DMS153 treated with DMSO at 0.1 percent for 48 hours (cell line): ENCODE data around the gene UBE2E2.

ENCODE experiments used
- DNase-seq: peaks from one replicate; lab custom pipeline; 2025; ENCODE audit not compliant: unreplicated experiment; lab: John Stamatoyannopoulos, UW

Gene UBE2E2

DNA sequence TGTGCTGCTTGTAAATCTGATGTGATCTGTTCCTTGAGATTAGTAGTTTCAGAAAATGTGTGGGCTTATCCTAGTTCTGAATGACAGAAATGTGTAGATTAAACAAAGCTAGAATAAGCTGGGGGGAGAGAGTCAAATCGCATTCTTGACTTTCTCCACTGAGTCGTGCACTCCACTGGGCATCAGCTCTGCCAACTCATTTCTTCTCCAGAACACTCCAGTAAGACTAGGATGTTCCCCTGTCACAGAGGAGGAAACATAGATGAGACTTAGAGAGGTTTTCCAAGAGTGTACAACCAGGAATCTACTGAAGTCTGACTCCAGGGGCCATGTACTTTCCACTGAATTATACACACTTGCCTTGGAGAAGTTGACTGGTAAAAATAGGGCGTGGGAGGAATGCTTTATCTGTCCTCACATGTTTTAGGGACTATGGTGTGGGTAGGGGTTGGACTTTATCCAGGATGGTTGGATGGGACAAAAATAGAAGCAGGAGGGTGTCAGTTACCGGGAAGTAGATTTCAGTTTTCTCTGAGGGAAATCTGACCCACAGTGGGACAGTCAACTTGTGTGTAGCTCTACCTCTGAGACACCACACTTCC lies 298.2 kb downstream of the UBE2E2 start:
- DNase-seq: no peak

DNA sequence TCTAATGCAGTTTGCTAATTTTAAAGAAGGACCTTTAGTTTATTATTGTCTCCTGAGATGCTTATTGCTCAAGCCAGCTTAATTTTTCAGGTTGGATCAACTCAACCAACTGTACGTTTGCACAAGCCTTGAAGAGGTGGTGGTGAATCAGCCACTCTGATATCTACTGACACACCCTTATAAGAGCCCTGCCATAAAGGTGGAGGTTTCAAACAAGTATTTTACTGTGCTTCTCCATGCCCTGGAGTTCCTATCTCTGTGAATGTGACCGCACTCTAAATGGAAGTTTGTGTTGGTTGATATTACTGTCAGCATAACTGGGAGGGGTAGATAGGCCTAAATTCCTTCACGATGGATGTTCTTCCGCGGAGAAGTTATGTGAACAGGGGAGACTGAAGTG lies 305.3 kb downstream of the UBE2E2 start:
- DNase-seq: no peak

- DNase-seq: no peak
These were observed 315.3 kb downstream of the UBE2E2 start for GRCh38 chr3:23518441-23518840.

GRCh38 chr3:23519314-23520208 lies 316.4 kb downstream of the UBE2E2 start:
- no peak for DNase-seq

DNA sequence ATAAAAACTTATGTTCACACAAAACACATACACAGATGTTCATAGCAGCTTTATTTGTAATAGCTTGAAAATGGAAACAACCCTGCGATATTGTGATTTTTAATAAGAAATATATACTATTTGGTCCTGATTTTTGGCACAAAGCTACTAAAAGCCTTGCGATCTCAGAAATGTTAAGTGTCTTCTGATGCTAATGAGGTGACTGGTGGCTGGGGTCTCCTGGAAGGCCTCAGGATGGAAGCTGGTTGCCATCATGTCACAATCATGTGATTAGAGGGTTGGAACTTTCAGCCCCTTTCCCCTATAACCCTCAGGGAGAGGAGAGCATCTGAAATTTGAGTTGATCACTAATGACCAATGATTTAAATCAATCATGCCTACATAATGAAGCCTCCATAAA lies 324.2 kb downstream of the UBE2E2 start:
- DNase-seq: no peak

- DNase-seq: no peak
These were observed 330.5 kb downstream of the UBE2E2 start for GRCh38 chr3:23533596-23533995.

DNA sequence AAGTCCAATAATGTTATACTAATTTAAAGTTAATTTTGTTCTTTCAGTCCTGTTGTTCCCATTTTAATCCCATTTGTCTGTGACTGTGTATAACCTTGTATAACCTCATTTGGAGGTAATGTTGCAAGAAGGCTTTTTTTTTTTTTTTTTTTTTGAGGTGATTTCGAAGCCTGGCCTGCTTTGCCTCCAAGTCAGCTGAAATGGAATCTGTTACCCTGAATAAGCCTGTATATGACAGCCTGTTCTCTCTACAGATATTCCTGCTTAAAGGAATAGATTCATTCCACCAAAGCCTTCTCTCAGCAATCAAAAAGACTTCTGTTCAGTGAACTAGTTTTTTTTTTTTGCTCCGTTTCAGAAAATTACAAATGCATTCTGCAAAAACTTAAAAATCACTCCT lies 330.9 kb downstream of the UBE2E2 start:
- no peak for DNase-seq

- DNase-seq: no peak
These were observed 334.0 kb downstream of the UBE2E2 start for GRCh38 chr3:23537101-23537551.

- no peak for DNase-seq
These were observed 336.1 kb downstream of the UBE2E2 start for GRCh38 chr3:23539185-23539584.

- DNase-seq: no peak
These were observed 337.5 kb downstream of the UBE2E2 start for GRCh38 chr3:23540600-23540999.

- DNase-seq: no peak
These were observed 339.0 kb downstream of the UBE2E2 start for GRCh38 chr3:23542079-23542478.

- no peak for DNase-seq
These were observed 343.1 kb downstream of the UBE2E2 start for GRCh38 chr3:23546181-23546580.

GRCh38 chr3:23547905-23548650 lies 345.0 kb downstream of the UBE2E2 start:
- DNase-seq: no peak

- no peak for DNase-seq
These were observed 345.6 kb downstream of the UBE2E2 start for GRCh38 chr3:23548706-23549105.

DNA sequence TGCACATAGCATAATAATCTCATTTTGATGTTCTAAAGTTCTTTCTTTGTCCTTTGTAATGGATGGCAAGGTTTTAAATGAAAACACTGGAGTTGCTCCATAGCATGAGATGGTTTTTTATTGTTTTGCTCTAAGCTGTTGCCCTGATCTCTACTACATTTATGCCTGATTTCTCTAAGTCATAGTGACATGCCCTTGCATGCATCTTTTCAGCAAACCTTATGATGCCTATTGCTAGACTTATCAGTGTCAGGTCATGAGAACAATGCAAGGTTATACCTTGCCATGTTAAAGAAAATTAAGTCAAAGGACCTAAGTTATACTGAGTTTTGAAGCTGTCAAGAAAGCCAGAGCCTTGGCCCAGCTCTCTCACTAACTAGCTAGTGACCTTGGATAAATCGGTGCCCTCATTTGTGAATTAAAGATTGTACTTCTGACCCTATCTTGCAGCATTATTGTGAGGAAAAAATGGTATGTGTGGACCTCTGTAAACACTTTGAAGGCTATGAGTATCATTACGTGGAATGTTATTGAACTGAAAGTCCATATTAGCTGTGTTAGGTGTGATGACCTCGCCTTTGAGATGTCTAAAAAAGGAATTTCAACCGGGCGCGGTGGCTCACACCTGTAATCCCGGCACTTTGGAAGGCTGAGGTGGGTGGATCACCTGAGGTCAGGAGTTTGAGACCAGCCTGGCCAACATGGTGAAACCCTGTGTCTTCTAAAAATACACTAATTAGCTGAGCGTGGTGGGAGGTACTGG lies 346.2 kb downstream of the UBE2E2 start:
- no peak for DNase-seq

GRCh38 chr3:23550402-23550801 lies 347.3 kb downstream of the UBE2E2 start:
- DNase-seq: no peak

DNA sequence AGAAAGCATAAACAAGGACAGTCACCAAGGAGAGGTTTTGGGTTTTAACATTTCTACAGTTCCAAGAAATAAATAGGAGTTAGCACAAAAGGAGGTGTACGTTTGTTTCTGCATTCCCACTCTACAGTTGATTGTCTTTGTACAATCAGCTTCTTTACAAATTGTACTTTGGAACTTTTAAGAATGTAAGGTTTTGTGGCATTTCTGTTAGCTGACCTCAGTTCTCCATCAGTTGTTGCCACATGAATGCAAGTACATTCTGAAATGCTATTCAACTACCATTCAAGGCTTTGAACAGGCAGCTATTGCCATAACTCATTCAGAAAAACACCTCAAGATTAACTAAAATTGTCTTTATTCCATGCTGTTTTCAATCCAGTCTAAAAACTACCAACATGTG lies 349.4 kb downstream of the UBE2E2 start:
- DNase-seq: no peak

DNA sequence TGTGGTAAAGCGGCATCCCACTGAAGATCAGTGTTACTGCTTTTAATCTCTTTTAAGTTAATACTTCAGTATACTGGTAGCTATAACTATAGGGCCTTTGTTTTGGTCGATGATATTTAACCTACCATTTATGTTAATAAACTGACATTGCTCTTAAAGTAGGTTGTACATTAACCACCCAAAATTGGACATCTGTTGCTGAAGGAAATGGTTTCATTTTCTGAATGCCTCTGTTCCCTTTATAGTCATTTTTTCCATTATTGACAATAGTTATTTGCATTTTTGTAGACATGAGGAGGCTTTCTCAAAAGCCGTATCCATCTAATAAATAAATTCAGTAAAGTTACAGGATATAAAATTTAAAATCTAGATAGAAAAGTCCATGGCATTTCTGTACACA lies 350.2 kb downstream of the UBE2E2 start:
- DNase-seq: no peak

DNA sequence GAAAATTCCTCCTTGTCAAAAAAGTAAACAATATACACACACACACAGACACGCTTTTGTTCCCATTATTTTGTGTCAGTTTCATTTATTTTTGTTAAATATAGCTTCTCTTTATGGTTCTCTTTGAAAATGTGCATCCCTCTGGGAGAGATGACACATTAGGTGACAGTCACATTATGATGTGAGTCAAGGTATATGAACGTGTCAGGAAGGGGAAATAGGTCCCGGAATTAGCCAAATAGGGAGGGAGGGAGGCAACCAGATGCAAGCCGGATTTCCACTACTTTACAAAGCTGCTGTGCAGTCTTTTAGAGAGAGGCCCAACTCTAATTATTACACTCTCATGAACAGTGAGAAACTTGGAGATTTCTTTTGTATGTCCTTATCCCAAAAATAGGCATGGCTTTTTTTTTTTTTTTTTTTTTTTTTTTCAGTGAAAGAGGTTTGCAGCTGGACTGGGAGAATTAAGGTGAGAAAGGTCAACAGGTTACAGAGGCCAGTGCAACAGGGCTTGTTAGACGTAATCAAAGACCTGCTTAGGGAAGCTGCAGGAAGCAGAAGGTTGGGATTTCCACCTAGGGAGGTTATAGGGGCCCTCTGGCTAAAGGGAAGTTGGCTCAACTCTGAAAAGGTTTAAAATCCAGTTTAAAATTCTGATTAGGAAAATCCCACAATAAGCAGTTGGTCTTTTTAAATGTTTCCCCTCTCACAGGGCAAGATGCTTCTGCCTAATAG lies 362.1 kb downstream of the UBE2E2 start:
- DNase-seq: no peak

DNA sequence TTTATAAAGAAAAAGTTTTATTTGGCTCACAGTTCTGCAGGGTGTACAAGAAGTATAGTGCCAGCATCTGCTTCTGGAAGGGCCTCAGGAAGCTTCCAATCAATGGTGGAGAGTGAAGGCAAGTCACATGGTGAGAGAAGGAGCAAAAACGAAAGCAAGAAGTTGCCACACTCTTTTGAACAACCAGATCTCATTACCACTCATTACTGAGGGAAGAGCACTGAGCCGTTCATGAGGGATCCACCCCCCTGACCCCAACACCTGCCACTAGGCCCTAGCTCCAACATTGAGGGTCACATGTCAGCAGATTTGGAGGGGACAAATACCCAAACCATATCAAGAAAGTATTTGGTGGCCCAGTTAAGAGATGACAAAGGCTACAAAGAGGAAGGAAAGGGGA lies 363.4 kb downstream of the UBE2E2 start:
- DNase-seq: no peak
